ENCODE data around the gene ZNF343. TPM values are rescaled to one million over a fixed set of nuclear protein-coding genes. Genes with fewer than 3 reads are reported as not detected.

The ZNF343 gene
- total RNA-seq, 1 experiment from 2014 or later = 13.8 TPM

- H3K4me1 ChIP-seq (ENCODE audit: insufficient read depth, low read length, poor library complexity, severe bottlenecking) = peaks cover 2% of the 10 kb centered on the region
- CTCF ChIA-PET = interaction anchor here (0.6 to 1.2 kb wide), 7 partner anchors 9 to 314 kb away, joined by 3 to 4 read pairs (median 3); no protein-coding TSS in a partner anchor
- intact Hi-C loops (cut with micrococcal nuclease; ENCODE audit: unreplicated experiment) = no loop called here
- POLR2A ChIA-PET (ENCODE audit: low non-redundant PET) = no interaction called here
- no peaks in the 10 kb centered on the region for H3K36me3 ChIP-seq (ENCODE audit: insufficient read depth, low read length, poor library complexity, severe bottlenecking)
- no peak overlapping the region for H3K4me3 ChIP-seq (ENCODE audit: low read depth, low read length, poor library complexity, severe bottlenecking)
- no peaks in the 10 kb centered on the region for H3K27me3 ChIP-seq (replicated peaks; ENCODE audit: insufficient read depth, low read depth, low read length, poor library complexity)
- no peak overlapping the region for H3K27ac ChIP-seq (ENCODE audit: low read depth, low read length, poor library complexity, severe bottlenecking)
- no TSS peak for BruUV-seq (replicated peaks)
- peak; percentile 68 for DNase-seq (ENCODE audit: low spot score)
- H3K9me3 ChIP-seq (ENCODE audit: low read depth, low read length, poor library complexity, severe bottlenecking) = no peaks in the 10 kb centered on the region
- TF ChIP-seq EZH2 (IDR thresholded peaks at IDR 0.05; ENCODE audit: borderline replicate concordance, low read depth, low read length, poor library complexity, severe bottlenecking) (no peak), CTCF (conservative IDR thresholded peaks at IDR 0.05; ENCODE audit: low read depth, low read length) (peak; percentile 97)
Measured at GRCh38 chr20:2521369-2522305, 12.9 kb upstream of the ZNF343 start.

- DNase-seq (ENCODE audit: low spot score) = no peak
- ChIA-PET POLR2A (ENCODE audit: low non-redundant PET) (no interaction called here), CTCF (no interaction called here)
- no peak for TF ChIP-seq CTCF (conservative IDR thresholded peaks at IDR 0.05; ENCODE audit: low read depth, low read length)
- no peak for TF ChIP-seq EZH2 (IDR thresholded peaks at IDR 0.05; ENCODE audit: borderline replicate concordance, low read depth, low read length, poor library complexity, severe bottlenecking)
- no peaks in the 10 kb centered on the region for H3K27me3 ChIP-seq (replicated peaks; ENCODE audit: insufficient read depth, low read depth, low read length, poor library complexity)
- H3K9me3 ChIP-seq (ENCODE audit: low read depth, low read length, poor library complexity, severe bottlenecking) = no peaks in the 10 kb centered on the region
- H3K4me1 ChIP-seq (ENCODE audit: insufficient read depth, low read length, poor library complexity, severe bottlenecking) = peaks cover 2% of the 10 kb centered on the region
- H3K4me3 ChIP-seq (ENCODE audit: low read depth, low read length, poor library complexity, severe bottlenecking) = no peak overlapping the region
- intact Hi-C loops (cut with micrococcal nuclease; ENCODE audit: unreplicated experiment) = no loop called here
- H3K27ac ChIP-seq (ENCODE audit: low read depth, low read length, poor library complexity, severe bottlenecking) = no peak overlapping the region
- H3K36me3 ChIP-seq (ENCODE audit: insufficient read depth, low read length, poor library complexity, severe bottlenecking) = no peaks in the 10 kb centered on the region
- BruUV-seq (replicated peaks) = no TSS peak
Measured at GRCh38 chr20:2520617-2521016, 11.9 kb upstream of the ZNF343 start.

GRCh38 chr20:2519115-2519809 is 10.5 kb upstream of the ZNF343 start:
- no peak overlapping the region for H3K27ac ChIP-seq (ENCODE audit: low read depth, low read length, poor library complexity, severe bottlenecking)
- intact Hi-C loops (cut with micrococcal nuclease; ENCODE audit: unreplicated experiment) = no loop called here
- no peak for TF ChIP-seq EZH2 (IDR thresholded peaks at IDR 0.05; ENCODE audit: borderline replicate concordance, low read depth, low read length, poor library complexity, severe bottlenecking)
- no peak for TF ChIP-seq CTCF (conservative IDR thresholded peaks at IDR 0.05; ENCODE audit: low read depth, low read length)

More at GRCh38 chr20:2519115-2519809, 10.5 kb upstream of the ZNF343 start:
- POLR2A ChIA-PET (ENCODE audit: low non-redundant PET) = interaction anchor here (0.7 kb wide), 1 partner anchor 11 kb away, joined by 3 read pairs; the partner anchor contains the start of gene ZNF343
- Histone ChIP-seq H3K4me3 (ENCODE audit: low read depth, low read length, poor library complexity, severe bottlenecking) (no peak overlapping the region), H3K27me3 (replicated peaks; ENCODE audit: insufficient read depth, low read depth, low read length, poor library complexity) (no peaks in the 10 kb centered on the region), H3K4me1 (ENCODE audit: insufficient read depth, low read length, poor library complexity, severe bottlenecking) (peaks cover 2% of the 10 kb centered on the region), H3K9me3 (ENCODE audit: low read depth, low read length, poor library complexity, severe bottlenecking) (no peaks in the 10 kb centered on the region), H3K36me3 (ENCODE audit: insufficient read depth, low read length, poor library complexity, severe bottlenecking) (no peaks in the 10 kb centered on the region)
- CTCF ChIA-PET = no interaction called here
- peak; percentile 33 for DNase-seq (ENCODE audit: low spot score)
- no TSS peak for BruUV-seq (replicated peaks)

Measured in A673 (cell line).